Brain microvascular endothelial cell (primary cell): Measurements from ENCODE around the gene PRAMEF1.

Experiments
- DNase-seq: peaks from one replicate; pipeline ENCODE4 v3.0.0-alpha.2; 2020
- H3K27ac ChIP-seq: fragments of 250-450 bp; sonication (Bioruptor Pico); 2 replicates; pipeline ENCODE4 v1.5.1; 2020; ENCODE audit warnings: mild to moderate bottlenecking, moderate library complexity
- H3K27me3 ChIP-seq: fragments of 250-450 bp; sonication (Bioruptor Pico); replicated peaks from 2 replicates; pipeline ENCODE4 v1.5.1; 2020; ENCODE audit warnings: mild to moderate bottlenecking
- H3K36me3 ChIP-seq: fragments of 250-450 bp; sonication (Bioruptor Pico); replicated peaks from 2 replicates; pipeline ENCODE4 v1.5.1; 2020; ENCODE audit warnings: mild to moderate bottlenecking
- H3K4me3 ChIP-seq: 2 replicates; pipeline ENCODE4 v1.5.1; 2011; ENCODE audit warnings: low read depth, mild to moderate bottlenecking, control low read depth, low read length, moderate library complexity
- in situ Hi-C: cut with HindIII; loops from 2 replicates; pipeline ENCODE4 v1.10.0; 2017; ENCODE audit warnings: low sequenced_read_pairs, low pct_ligation_motif_present
- TF ChIP-seq, protein P1 (sequence below): IDR thresholded peaks from 2 replicates; pipeline ENCODE4 v1.5.1; 2011; ENCODE audit warnings: low read depth, mild to moderate bottlenecking, moderate library complexity, low read length, control low read depth, inconsistent platforms; ENCODE audit errors: missing control alignments

Gene PRAMEF1

DNA sequence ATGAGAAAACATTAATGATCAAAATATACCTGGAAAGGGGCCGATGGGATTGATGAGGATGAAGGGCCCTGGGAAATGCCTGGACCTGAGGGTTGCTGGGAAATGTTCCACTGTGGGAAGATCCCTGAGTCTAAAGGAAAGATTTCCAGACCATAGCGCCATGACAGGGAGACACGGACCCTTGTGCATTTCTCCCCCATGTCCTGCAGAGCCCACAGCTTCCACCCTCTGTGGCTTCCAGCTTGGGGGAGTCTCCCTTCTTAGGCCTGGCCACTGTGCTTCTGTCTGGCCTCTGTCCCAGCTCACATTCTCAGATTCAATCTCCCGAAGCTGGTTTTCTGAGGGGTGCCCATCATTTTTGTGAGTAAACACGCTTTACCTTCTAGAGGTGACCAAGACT is 18.7 kb upstream of the PRAMEF1 start:
- H3K27ac ChIP-seq: no peak overlapping the region
- in situ Hi-C loops: no loop called here
- H3K36me3 ChIP-seq: no peaks in the 10 kb centered on the region
- no peak for DNase-seq
- H3K27me3 ChIP-seq: no peaks in the 10 kb centered on the region
- no peak overlapping the region for H3K4me3 ChIP-seq
- TF ChIP-seq, protein P1, sequence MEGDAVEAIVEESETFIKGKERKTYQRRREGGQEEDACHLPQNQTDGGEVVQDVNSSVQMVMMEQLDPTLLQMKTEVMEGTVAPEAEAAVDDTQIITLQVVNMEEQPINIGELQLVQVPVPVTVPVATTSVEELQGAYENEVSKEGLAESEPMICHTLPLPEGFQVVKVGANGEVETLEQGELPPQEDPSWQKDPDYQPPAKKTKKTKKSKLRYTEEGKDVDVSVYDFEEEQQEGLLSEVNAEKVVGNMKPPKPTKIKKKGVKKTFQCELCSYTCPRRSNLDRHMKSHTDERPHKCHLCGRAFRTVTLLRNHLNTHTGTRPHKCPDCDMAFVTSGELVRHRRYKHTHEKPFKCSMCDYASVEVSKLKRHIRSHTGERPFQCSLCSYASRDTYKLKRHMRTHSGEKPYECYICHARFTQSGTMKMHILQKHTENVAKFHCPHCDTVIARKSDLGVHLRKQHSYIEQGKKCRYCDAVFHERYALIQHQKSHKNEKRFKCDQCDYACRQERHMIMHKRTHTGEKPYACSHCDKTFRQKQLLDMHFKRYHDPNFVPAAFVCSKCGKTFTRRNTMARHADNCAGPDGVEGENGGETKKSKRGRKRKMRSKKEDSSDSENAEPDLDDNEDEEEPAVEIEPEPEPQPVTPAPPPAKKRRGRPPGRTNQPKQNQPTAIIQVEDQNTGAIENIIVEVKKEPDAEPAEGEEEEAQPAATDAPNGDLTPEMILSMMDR: no peak

GRCh38 chr1:12773438-12773837 is 17.8 kb upstream of the PRAMEF1 start, which contains the start of gene PRAMEF12:
Gene PRAMEF12, plus strand, starts transcription at chr1:12773738. Its CDS starts 1,130 bp downstream, at chr1:12774868.
- TF ChIP-seq, protein P1: no peak
- Histone ChIP-seq H3K4me3 (no peak within 1 kb of the TSS), H3K27me3 (no peaks in the 10 kb centered on the region), H3K27ac (no peak within 1 kb of the TSS), H3K36me3 (no peaks in the 10 kb centered on the region)
- in situ Hi-C loops: no loop called here
- no peak for DNase-seq

GRCh38 chr1:12774801-12775345 is 16.3 kb upstream of the PRAMEF1 start:
- TF ChIP-seq, protein P1: no peak
- no peak for DNase-seq
- Histone ChIP-seq H3K27ac (no peak overlapping the region), H3K27me3 (no peaks in the 10 kb centered on the region), H3K36me3 (no peaks in the 10 kb centered on the region), H3K4me3 (no peak overlapping the region)
- in situ Hi-C loops: no loop called here

DNA sequence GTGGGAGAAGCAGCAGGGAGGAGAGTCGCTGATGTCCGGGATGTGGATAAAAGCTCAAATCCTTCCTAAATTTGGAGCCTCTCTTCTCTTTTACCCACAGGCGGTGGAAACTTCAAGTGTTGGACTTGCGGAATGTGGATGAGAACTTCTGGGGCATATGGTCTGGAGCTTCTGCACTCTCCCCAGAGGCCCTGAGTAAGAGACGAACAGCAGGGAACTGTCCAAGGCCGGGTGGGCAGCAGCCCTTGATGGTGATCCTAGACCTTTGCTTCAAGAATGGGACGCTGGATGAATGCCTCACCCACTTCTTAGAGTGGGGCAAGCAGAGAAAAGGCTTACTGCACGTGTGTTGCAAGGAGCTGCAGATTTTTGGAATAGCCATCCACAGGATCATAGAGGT is 15.8 kb upstream of the PRAMEF1 start:
- no peak overlapping the region for H3K4me3 ChIP-seq
- DNase-seq: no peak
- no peaks in the 10 kb centered on the region for H3K36me3 ChIP-seq
- no peak overlapping the region for H3K27ac ChIP-seq
- no peaks in the 10 kb centered on the region for H3K27me3 ChIP-seq
- in situ Hi-C loops: no loop called here
- TF ChIP-seq, protein P1: no peak

GRCh38 chr1:12776801-12777557 is 14.2 kb upstream of the PRAMEF1 start:
- no peak overlapping the region for H3K4me3 ChIP-seq
- no peak overlapping the region for H3K27ac ChIP-seq
- DNase-seq: no peak
- TF ChIP-seq, protein P1: no peak
- no peaks in the 10 kb centered on the region for H3K27me3 ChIP-seq
- no peaks in the 10 kb centered on the region for H3K36me3 ChIP-seq
- in situ Hi-C loops: no loop called here
